A673 (cell line): Measurements from ENCODE around the gene TEC. TPM values are rescaled to one million over a fixed set of nuclear protein-coding genes. Genes with fewer than 3 reads are reported as not detected.

Source experiments
- BruUV-seq: library from RNA; stranded (reverse); fragments of 400-500 nt; replicated peaks from 2 replicates; lab custom pipeline; 2021; lab: Mats Ljungman, UMichigan
- CTCF ChIA-PET: fragments of 300-600 bp; sonication (Branson Sonifier 250); formaldehyde crosslinking; loops from one replicate; lab custom pipeline; 2022; ENCODE audit warnings: antibody characterized with exemption; lab: Charles Lee
- POLR2A ChIA-PET: fragments of 300-600 bp; sonication (Branson Sonifier 250); formaldehyde crosslinking; loops from one replicate; lab custom pipeline; 2022; ENCODE audit warnings: antibody characterized with exemption; ENCODE audit not compliant: low non-redundant PET; lab: Charles Lee
- DNase-seq: peaks from one replicate; pipeline ENCODE4 v3.0.0-alpha.2; 2015; ENCODE audit warnings: low spot score
- H3K27ac ChIP-seq: fragments of 200-600 bp; sonication (generic); 2 replicates; pipeline ENCODE4 v1.5.1; 2016; ENCODE audit warnings: mixed run types, low read depth, mild to moderate bottlenecking, mixed read lengths, antibody characterized with exemption, low read length; ENCODE audit not compliant: poor library complexity, severe bottlenecking
- H3K27me3 ChIP-seq: fragments of 200-600 bp; sonication (generic); replicated peaks from 2 replicates; pipeline ENCODE4 v1.6.1; 2017; ENCODE audit warnings: mixed run types, low read depth, mild to moderate bottlenecking, mixed read lengths, antibody characterized with exemption, low read length; ENCODE audit not compliant: insufficient read depth, poor library complexity
- H3K36me3 ChIP-seq: fragments of 200-600 bp; sonication (generic); 2 replicates; pipeline ENCODE4 v1.6.1; 2016; ENCODE audit warnings: mixed run types, mild to moderate bottlenecking, mixed read lengths, antibody characterized with exemption, low read length; ENCODE audit not compliant: insufficient read depth, poor library complexity, severe bottlenecking
- H3K4me1 ChIP-seq: fragments of 200-600 bp; sonication (generic); 2 replicates; pipeline ENCODE4 v1.6.1; 2017; ENCODE audit warnings: mixed run types, mild to moderate bottlenecking, mixed read lengths, antibody characterized with exemption, low read length; ENCODE audit not compliant: insufficient read depth, poor library complexity, severe bottlenecking
- H3K4me3 ChIP-seq: fragments of 200-600 bp; sonication (generic); 2 replicates; pipeline ENCODE4 v1.5.1; 2016; ENCODE audit warnings: low read depth, mixed run types, mild to moderate bottlenecking, mixed read lengths, low read length; ENCODE audit not compliant: poor library complexity, severe bottlenecking
- H3K9me3 ChIP-seq: fragments of 200-600 bp; sonication (generic); 2 replicates; pipeline ENCODE4 v1.6.1; 2016; ENCODE audit warnings: mixed run types, low read depth, mild to moderate bottlenecking, mixed read lengths, antibody characterized with exemption, low read length; ENCODE audit not compliant: poor library complexity, severe bottlenecking
- CTCF ChIP-seq: fragments of 300-800, 200-600 bp; sonication (generic); conservative IDR thresholded peaks from 2 replicates; pipeline ENCODE4 v1.5.1; 2017; ENCODE audit warnings: low read depth, mild to moderate bottlenecking, antibody characterized with exemption, low read length, moderate library complexity, mixed read lengths
- EZH2 ChIP-seq: fragments of 200-600 bp; sonication (generic); IDR thresholded peaks from 2 replicates; pipeline ENCODE4 v1.6.1; 2017; ENCODE audit warnings: borderline replicate concordance, low read depth, mild to moderate bottlenecking, mixed read lengths, antibody characterized with exemption, low read length; ENCODE audit not compliant: poor library complexity, severe bottlenecking
- intact Hi-C: fragments of 100-400 bp; cut with micrococcal nuclease; formaldehyde crosslinking; loops from one replicate; pipeline ENCODE4 v1.10.0; 2022; ENCODE audit not compliant: unreplicated experiment
- total RNA-seq: library from RNA; stranded (reverse); gene quantifications from 2 replicates; pipeline ENCODE4 v1.2.3, GENCODE V29; 2021

TEC gene
- total RNA-seq, 1 experiment from 2014 or later: 6.8 TPM

- Histone ChIP-seq H3K27me3 (no peaks in the 10 kb centered on the region), H3K9me3 (no peaks in the 10 kb centered on the region), H3K4me3 (no peak overlapping the region), H3K27ac (no peak overlapping the region), H3K4me1 (no peaks in the 10 kb centered on the region), H3K36me3 (no peaks in the 10 kb centered on the region)
- intact Hi-C loops: no loop called here
- no TSS peak for BruUV-seq
- no peak for DNase-seq
- TF ChIP-seq CTCF (no peak), EZH2 (no peak)
- POLR2A ChIA-PET: no interaction called here
- CTCF ChIA-PET: no interaction called here
Measured at GRCh38 chr4:48216563-48216962, 53.1 kb downstream of the TEC start.

GRCh38 chr4:48215977-48216376 is 53.7 kb downstream of the TEC start:
- ChIA-PET CTCF (no interaction called here), POLR2A (no interaction called here)
- no peak overlapping the region for H3K4me3 ChIP-seq
- no peaks in the 10 kb centered on the region for H3K27me3 ChIP-seq
- H3K27ac ChIP-seq: no peak overlapping the region
- no peaks in the 10 kb centered on the region for H3K9me3 ChIP-seq
- no peak for DNase-seq
- H3K4me1 ChIP-seq: no peaks in the 10 kb centered on the region
- no peaks in the 10 kb centered on the region for H3K36me3 ChIP-seq
- no peak for TF ChIP-seq CTCF
- TF ChIP-seq EZH2: no peak
- intact Hi-C loops: no loop called here
- BruUV-seq: no TSS peak

GRCh38 chr4:48212165-48212564 is 57.5 kb downstream of the TEC start:
- H3K27me3 ChIP-seq: no peaks in the 10 kb centered on the region
- no peak for DNase-seq

More at GRCh38 chr4:48212165-48212564, 57.5 kb downstream of the TEC start:
- TF ChIP-seq EZH2: no peak
- no peak for TF ChIP-seq CTCF
- no peaks in the 10 kb centered on the region for H3K4me1 ChIP-seq
- no peak overlapping the region for H3K27ac ChIP-seq
- no peak overlapping the region for H3K4me3 ChIP-seq
- BruUV-seq: no TSS peak
- ChIA-PET CTCF (no interaction called here), POLR2A (no interaction called here)
- H3K9me3 ChIP-seq: no peaks in the 10 kb centered on the region
- intact Hi-C loops: no loop called here
- no peaks in the 10 kb centered on the region for H3K36me3 ChIP-seq
